ENCODE results near the gene IFRD1. TPM values are rescaled to one million over a fixed set of nuclear protein-coding genes. Genes with fewer than 3 reads are reported as not detected.

The IFRD1 gene
- total RNA-seq (100 to 1,000 TPM; 269 to 276 TPM), total RNA-seq (20.5 to 166 reads per million in 2 donors)

- no peaks in the 10 kb centered on the region for H3K9me3 ChIP-seq (ENCODE audit: control insufficient read depth, low read length, poor library complexity, severe bottlenecking)
- ATAC-seq, result peak; percentile 83
Measured at GRCh38 chr7:112449902-112450806, at the start of gene IFRD1. TSS of gene IFRD1 (plus strand) at chr7:112450460. CDS start at chr7:112450689, 229 bp downstream.

DNA sequence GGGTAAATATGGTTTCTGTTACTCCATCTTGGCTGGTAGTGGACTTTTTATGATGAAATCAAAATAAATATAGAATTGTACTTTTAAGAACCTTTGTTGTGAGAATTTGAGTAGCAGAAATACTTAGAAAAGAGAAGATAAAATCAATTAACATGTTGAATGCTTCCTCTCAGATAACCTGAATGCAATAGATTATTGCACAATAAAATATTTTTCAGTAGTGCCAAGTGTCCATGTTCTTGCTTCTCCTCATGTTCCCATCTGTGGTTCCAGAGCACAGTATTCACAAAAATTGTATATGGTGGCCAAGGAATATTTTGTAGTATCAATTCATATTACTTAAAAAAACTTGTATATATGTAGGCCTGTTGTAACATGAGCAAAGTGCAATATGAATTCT, 45.9 kb upstream of the IFRD1 start:
- ATAC-seq (no peak), DNase-seq (no peak)
- Mint-ChIP-seq H3K4me3 (no peak overlapping the region), H3K27me3 (peaks cover 12% of the 10 kb centered on the region), H3K36me3 (ENCODE audit: low read depth) (peaks cover 2% of the 10 kb centered on the region), H3K4me1 (peaks cover 7% of the 10 kb centered on the region), H3K27ac (no peak overlapping the region)
- H3K9me3 ChIP-seq (ENCODE audit: control insufficient read depth, low read length, poor library complexity, severe bottlenecking), result no peaks in the 10 kb centered on the region

More at GRCh38 chr7:112449902-112450806, at the start of gene IFRD1:
- Mint-ChIP-seq H3K27me3 (no peaks in the 10 kb centered on the region), H3K4me1 (peaks cover 42% of the 10 kb centered on the region), H3K27ac (peak within 1 kb of the TSS; percentile 99), H3K36me3 (ENCODE audit: low read depth) (peaks cover 7% of the 10 kb centered on the region), H3K4me3 (peak within 1 kb of the TSS; percentile 100)
- peak; percentile 95 to 99 (median 97) for DNase-seq

DNA sequence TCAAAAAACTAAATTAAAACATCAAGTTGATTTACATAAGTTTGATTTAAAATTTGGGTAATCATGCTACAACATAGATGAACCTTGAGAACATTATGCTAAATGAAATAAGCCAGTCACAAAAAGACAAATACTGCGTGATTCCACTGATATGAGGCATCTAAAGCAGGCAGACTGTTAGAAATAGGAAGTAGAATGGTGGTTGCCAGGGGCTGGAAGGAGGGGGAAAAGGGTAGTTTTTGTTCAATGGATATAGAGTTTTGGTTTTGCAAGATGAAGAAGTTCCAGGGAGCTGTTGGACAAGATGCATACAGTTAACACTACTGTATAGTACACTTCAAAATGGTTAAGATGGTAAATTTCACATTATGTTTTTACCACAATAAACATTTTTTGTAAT, 45.0 kb upstream of the IFRD1 start:
- Mint-ChIP-seq H3K27ac (no peak overlapping the region), H3K36me3 (ENCODE audit: low read depth) (peaks cover 2% of the 10 kb centered on the region), H3K27me3 (peaks cover 19% of the 10 kb centered on the region), H3K4me1 (peaks cover 1% of the 10 kb centered on the region), H3K4me3 (no peak overlapping the region)
- no peak for DNase-seq
- no peak for ATAC-seq
- H3K9me3 ChIP-seq (ENCODE audit: control insufficient read depth, low read length, poor library complexity, severe bottlenecking), result no peaks in the 10 kb centered on the region

- DNase-seq, result no peak
- no peaks in the 10 kb centered on the region for H3K4me1 Mint-ChIP-seq
- no peak overlapping the region for H3K27ac Mint-ChIP-seq
- peaks cover 26% of the 10 kb centered on the region for H3K27me3 Mint-ChIP-seq
- no peaks in the 10 kb centered on the region for H3K9me3 ChIP-seq (ENCODE audit: control insufficient read depth, low read length, poor library complexity, severe bottlenecking)
- H3K4me3 Mint-ChIP-seq, result no peak overlapping the region
- ATAC-seq, result no peak
- peaks cover 2% of the 10 kb centered on the region for H3K36me3 Mint-ChIP-seq (ENCODE audit: low read depth)
Measured at GRCh38 chr7:112407261-112407660, 43.0 kb upstream of the IFRD1 start.

DNA sequence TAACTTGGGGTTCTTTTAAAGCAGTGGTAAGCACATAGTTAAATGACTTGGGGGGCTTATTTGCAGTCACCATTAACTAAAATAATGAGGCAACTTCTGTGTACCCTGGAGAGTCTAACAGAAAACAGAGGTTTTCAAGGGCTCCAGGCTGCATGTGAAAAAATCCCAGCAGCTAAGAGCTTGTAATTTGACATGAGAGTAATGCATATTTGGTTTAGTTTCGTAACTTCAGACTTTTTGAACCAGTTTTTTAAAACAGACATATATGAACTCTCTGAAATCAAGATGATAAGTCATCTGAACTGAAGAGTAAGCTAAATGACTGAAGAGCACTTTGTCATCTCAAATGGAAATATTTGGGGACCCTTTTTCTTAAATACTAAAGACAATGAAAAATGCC, 40.2 kb upstream of the IFRD1 start:
- ATAC-seq, result no peak
- H3K4me1 Mint-ChIP-seq, result peaks cover 2% of the 10 kb centered on the region
- H3K27me3 Mint-ChIP-seq, result peaks cover 30% of the 10 kb centered on the region

DNA sequence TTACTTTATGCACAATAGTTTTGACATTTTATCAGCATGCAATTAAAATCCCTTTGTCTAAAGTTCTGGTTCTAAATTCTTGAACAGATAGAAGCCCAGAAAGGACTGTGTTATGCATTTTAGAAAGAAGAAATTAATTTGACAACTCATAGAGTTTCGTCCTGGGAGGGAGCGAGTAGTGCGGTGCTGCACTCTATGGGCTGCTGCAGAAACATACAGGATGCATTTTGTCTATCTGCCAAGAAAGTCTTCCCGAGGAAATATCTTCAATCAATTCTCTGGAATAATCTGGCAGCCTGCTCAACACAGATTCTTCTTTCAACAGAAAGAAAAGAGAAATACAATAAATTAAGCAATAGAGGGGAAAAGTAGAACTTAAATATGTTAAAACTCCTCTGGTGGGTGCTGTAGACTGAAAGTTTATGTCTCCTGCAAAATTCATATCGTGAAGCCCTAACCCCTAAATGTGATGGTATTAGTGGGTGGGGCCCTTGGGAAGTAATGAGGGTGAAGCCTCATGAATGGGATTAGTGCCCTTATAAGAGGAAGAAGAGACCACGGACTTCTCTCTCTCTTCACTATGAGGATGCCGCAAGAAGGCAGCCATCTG, 39.0 kb upstream of the IFRD1 start:
- H3K9me3 ChIP-seq (ENCODE audit: control insufficient read depth, low read length, poor library complexity, severe bottlenecking), result no peaks in the 10 kb centered on the region
- Mint-ChIP-seq H3K36me3 (ENCODE audit: low read depth) (peaks cover 3% of the 10 kb centered on the region), H3K27ac (no peak overlapping the region), H3K4me3 (no peak overlapping the region), H3K27me3 (peaks cover 33% of the 10 kb centered on the region), H3K4me1 (peaks cover 8% of the 10 kb centered on the region)
- peak; percentile 41 for ATAC-seq
- DNase-seq, result no peak

More for the DNA sequence above, 40.2 kb upstream of the IFRD1 start:
- no peak overlapping the region for H3K27ac Mint-ChIP-seq
- no peaks in the 10 kb centered on the region for H3K9me3 ChIP-seq (ENCODE audit: control insufficient read depth, low read length, poor library complexity, severe bottlenecking)
- H3K4me3 Mint-ChIP-seq, result no peak overlapping the region
- DNase-seq, result no peak
- no peaks in the 10 kb centered on the region for H3K36me3 Mint-ChIP-seq (ENCODE audit: low read depth)

GRCh38 chr7:112414855-112415490, 35.3 kb upstream of the IFRD1 start:
- no peak for ATAC-seq
- Mint-ChIP-seq H3K36me3 (ENCODE audit: low read depth) (peaks cover 5% of the 10 kb centered on the region), H3K4me1 (peaks cover 8% of the 10 kb centered on the region), H3K27ac (no peak overlapping the region), H3K4me3 (no peak overlapping the region), H3K27me3 (peaks cover 21% of the 10 kb centered on the region)
- H3K9me3 ChIP-seq (ENCODE audit: control insufficient read depth, low read length, poor library complexity, severe bottlenecking), result no peaks in the 10 kb centered on the region
- DNase-seq, result no peak

- no peak overlapping the region for H3K27ac Mint-ChIP-seq
- ATAC-seq, result no peak
- no peak for DNase-seq
- no peaks in the 10 kb centered on the region for H3K9me3 ChIP-seq (ENCODE audit: control insufficient read depth, low read length, poor library complexity, severe bottlenecking)
- H3K4me3 Mint-ChIP-seq, result no peak overlapping the region
- H3K36me3 Mint-ChIP-seq (ENCODE audit: low read depth), result peaks cover 5% of the 10 kb centered on the region
- peaks cover 13% of the 10 kb centered on the region for H3K27me3 Mint-ChIP-seq
- H3K4me1 Mint-ChIP-seq, result peaks cover 8% of the 10 kb centered on the region
Measured at GRCh38 chr7:112416127-112416526, 34.1 kb upstream of the IFRD1 start.

DNA sequence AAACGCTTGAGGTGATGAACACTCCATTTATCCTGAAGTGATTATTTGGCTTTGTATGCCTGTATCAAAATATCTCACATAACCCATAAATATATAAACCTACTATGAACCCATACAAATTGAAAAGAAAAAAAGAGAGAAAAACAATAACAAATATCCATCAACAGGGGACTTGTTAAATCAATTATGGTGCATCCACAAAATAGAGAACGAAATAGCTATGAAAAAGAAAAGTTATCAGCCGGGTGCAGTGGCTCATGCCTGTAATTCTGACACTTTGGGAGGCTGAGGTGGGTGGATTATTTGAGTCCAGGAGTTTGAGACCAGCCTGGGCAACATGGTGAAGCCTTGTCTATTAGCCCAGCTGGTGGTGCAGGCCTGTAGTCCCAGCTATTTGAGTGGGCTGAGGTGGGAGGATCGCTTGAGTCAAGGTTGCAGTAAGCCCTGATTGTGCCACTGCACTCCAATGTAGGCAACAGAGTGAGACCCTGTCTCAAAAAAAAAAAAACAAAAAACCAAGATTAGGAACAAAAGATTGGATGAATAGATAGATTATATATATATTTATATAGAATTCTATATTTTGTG, 30.6 kb upstream of the IFRD1 start:
- H3K36me3 Mint-ChIP-seq (ENCODE audit: low read depth), result peaks cover 5% of the 10 kb centered on the region
- peaks cover 13% of the 10 kb centered on the region for H3K27me3 Mint-ChIP-seq
- no peak overlapping the region for H3K27ac Mint-ChIP-seq
- DNase-seq, result no peak
- no peak overlapping the region for H3K4me3 Mint-ChIP-seq
- H3K4me1 Mint-ChIP-seq, result peaks cover 21% of the 10 kb centered on the region
- H3K9me3 ChIP-seq (ENCODE audit: control insufficient read depth, low read length, poor library complexity, severe bottlenecking), result no peaks in the 10 kb centered on the region
- ATAC-seq, result no peak

GRCh38 chr7:112420236-112420861, 29.9 kb upstream of the IFRD1 start:
- Mint-ChIP-seq H3K4me3 (no peak overlapping the region), H3K36me3 (ENCODE audit: low read depth) (peaks cover 5% of the 10 kb centered on the region), H3K27me3 (peaks cover 6% of the 10 kb centered on the region), H3K4me1 (peaks cover 17% of the 10 kb centered on the region), H3K27ac (no peak overlapping the region)
- DNase-seq (no peak), ATAC-seq (no peak)
- H3K9me3 ChIP-seq (ENCODE audit: control insufficient read depth, low read length, poor library complexity, severe bottlenecking), result no peaks in the 10 kb centered on the region

DNA sequence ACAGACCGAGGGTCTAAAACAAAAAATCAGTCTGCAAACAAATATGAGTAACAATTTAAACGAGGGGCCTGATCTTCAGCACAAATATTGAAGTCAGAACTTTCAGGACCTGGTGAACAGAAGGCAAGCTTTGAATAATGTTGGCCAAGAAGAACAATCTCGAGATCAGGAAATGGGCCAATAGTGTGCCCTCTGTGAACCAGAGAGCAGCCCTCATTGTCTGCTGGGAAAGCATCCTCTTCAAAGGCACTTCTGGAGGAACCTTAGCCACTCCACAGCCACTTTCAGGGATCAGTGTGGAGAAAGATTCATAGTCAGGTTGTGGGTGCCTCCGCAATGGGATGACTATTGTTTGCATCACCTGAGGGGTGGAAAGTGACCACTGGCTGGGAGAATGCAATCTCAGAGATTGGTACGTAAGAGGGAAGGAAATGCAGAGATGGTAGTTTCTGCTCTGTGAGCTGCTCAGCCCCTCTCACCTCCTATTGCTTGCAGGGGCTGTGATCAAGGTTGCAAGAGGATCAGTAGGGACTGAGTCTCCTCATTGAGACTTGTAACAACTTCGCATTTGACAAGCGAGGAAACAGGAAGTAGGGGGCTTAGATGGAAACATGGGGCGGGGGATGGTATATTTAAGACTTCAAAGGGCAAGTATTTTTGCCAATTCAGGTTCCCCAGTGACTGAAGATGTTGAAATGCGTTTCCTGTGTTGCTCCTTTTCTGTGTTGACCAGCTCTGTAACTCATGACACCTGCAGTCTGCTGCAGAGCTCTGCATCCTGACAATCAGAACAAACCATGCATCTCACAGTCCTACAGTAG, 28.4 kb upstream of the IFRD1 start:
- peak overlapping the region; percentile 43 for H3K27ac Mint-ChIP-seq
- DNase-seq (no peak), ATAC-seq (peak; percentile 44)
- H3K4me3 Mint-ChIP-seq, result peak overlapping the region; percentile 15
- H3K9me3 ChIP-seq (ENCODE audit: control insufficient read depth, low read length, poor library complexity, severe bottlenecking), result no peaks in the 10 kb centered on the region
- peaks cover 5% of the 10 kb centered on the region for H3K36me3 Mint-ChIP-seq (ENCODE audit: low read depth)
- no peaks in the 10 kb centered on the region for H3K27me3 Mint-ChIP-seq
- peaks cover 12% of the 10 kb centered on the region for H3K4me1 Mint-ChIP-seq

GRCh38 chr7:112422842-112423496, 27.3 kb upstream of the IFRD1 start:
- peaks cover 7% of the 10 kb centered on the region for H3K27me3 Mint-ChIP-seq
- no peaks in the 10 kb centered on the region for H3K9me3 ChIP-seq (ENCODE audit: control insufficient read depth, low read length, poor library complexity, severe bottlenecking)
- peaks cover 12% of the 10 kb centered on the region for H3K4me1 Mint-ChIP-seq
- ATAC-seq (no peak), DNase-seq (no peak)
- H3K27ac Mint-ChIP-seq, result no peak overlapping the region
- no peak overlapping the region for H3K4me3 Mint-ChIP-seq
- peaks cover 3% of the 10 kb centered on the region for H3K36me3 Mint-ChIP-seq (ENCODE audit: low read depth)
